Left lobe of liver (tissue), 2 donors: Measurements from ENCODE around the gene USF2. TPM values are rescaled to one million over a fixed set of nuclear protein-coding genes. Genes with fewer than 3 reads are reported as not detected.

Experiments used
- ATAC-seq: fragments of 200-7000 bp; cut with Tn5 transposase; one replicate; pipeline ENCODE4 v1.9.1; 2020; ENCODE audit warnings: mild to moderate bottlenecking, moderate library complexity
- DNase-seq: peaks from one replicate; pipeline ENCODE4 v3.0.0-alpha.2; 2020; ENCODE audit warnings: low spot score
- total RNA-seq: library from RNA; stranded (reverse); gene quantifications from one replicate; pipeline ENCODE4 v1.2.1, GENCODE V29; 2021
- donor health status: DM: no; HTN: no; CAD: no; lungs with moderate emphysema.
- donor health status: DM: no; HTN: yes; CAD: no.

USF2 gene
- total RNA-seq, 1 donor from 2014 or later = 91.7 TPM

DNA sequence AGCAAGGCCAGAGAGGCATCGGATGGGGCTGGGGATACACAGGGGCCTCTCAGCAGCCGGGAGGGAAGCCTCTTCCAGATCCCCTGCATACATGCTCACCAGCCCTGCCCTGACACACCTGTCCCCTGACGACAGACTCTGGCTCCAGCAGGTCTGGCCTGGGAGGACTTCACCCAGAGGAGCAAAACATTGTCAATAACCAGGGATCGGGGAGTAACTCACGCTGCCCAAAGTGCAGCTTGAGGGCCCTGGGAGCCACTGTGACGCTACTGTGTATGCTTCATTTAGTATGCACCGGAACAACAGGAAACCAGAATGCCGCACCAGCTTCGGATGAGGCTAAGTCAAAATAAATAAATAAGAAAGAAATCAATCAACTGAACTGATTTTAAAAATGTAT lies 47.8 kb downstream of the USF2 start:
- DNase-seq = no peak
- ATAC-seq = peak; percentile 62

DNA sequence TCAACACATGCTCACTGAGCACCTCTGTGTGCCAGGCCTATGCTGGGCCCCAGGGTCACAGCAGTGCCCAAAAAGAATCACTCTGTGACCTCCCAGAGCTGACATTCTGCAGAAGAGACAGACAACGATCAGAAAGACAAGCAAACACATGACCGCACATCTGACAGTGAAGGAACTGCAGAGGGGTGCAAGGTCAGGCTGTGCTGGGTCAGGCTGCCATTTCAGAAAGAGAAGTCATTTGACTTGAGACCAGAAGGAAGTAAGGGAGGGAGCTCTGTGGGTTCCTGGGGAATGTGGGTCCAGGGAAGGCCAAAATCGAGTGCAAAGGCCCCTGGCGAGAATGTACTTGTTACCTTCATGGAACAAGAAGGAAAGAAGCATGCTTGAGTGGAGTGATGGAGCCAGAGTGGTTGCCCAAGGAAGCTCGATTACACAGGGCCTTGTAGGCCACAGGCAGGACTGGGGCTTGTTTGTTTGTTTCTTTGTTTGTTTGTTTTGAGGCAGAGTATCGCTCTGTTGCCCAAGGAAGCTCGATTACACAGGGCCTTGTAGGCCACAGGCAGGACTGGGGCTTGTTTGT lies 48.8 kb downstream of the USF2 start:
- ATAC-seq = peak; percentile 20
- no peak for DNase-seq

DNA sequence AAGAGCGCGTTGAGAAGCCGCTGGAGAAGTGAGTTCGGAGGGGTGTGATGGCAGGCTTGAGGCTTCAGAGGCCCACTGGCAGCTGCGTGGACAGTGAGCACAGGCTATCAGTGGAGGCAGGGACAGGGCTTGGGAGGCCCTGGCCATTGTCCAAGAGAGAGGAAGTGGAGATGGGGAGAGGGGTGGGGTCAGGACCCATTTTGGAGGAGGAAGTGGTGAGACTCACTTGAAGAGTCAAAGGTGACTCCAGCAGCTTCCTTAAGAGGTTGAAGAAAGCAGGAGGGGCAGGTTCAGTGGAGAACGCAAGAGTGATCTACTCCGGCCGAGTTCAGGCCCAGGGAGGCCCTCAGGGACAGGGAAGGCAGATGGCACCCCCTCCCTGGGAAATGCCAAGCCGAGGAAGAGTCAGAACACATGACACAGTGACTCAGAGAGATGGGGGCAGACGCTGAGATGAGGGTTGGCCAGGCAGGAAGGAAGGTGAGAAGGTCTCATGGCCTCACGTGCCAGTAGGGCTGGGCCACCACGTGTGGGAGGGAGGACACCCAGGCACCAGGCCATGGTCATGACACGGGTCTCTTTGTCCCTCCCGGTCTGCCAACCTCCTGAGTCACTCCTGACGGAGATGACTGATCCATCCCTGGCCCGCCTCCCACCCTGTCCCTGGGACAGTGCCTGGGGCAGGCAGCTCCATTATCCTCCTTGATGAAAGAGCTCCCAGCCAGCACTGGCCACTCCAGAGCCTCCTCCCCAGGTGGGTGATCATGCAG lies 50.1 kb downstream of the USF2 start:
- DNase-seq (peak; percentile 61), ATAC-seq (peak; percentile 62)

DNA sequence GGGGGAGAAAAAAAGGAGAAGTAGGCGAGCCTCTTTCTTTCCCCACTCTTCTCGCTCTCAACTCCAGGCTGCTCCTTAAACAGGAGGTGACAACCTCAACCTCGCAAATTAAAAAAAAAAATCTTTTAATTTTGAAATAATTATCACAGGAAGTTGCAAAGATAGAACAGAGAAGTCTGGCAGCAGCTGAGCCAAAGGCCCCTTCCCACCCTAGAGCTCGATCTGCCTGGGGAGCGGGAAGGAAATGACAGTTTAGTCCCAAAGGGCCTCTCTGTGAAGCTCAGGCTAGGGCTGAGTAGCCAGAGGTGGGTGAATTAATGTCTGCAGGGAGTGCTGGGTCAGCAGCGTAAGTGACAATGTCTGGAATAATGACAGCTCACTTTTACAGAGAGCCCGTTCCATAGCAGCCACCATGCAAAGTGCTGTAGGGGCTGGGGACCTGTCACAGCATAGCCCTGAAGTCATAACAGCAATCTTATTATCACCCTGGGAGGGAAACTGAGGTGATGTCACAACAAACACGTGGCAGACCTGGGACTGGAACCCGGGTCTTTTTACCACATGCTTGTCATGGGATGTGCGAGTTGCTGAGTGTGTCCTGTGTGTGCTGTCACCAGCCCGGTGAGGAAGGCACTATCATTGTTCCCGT lies 51.4 kb downstream of the USF2 start:
- no peak for DNase-seq
- ATAC-seq = peak; percentile 45

DNA sequence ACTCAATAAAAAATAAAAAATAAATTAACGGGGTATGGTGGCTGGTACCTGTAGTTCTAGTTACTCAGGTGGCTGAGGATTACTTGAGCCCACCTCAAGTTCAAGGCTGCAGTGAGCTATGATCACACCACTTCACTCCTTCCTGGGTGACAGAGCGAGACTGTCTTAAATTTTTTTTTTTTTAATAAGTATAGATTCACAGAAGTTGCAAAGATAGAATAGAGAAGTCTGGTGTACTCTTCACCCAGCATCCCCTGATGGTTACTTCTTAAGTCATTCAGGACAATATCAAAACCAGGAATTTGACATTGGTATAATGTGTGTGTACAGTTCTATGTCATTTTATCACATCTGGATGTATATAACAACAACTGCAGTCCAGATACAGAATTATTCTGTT lies 52.5 kb downstream of the USF2 start:
- DNase-seq = no peak
- ATAC-seq = no peak

DNA sequence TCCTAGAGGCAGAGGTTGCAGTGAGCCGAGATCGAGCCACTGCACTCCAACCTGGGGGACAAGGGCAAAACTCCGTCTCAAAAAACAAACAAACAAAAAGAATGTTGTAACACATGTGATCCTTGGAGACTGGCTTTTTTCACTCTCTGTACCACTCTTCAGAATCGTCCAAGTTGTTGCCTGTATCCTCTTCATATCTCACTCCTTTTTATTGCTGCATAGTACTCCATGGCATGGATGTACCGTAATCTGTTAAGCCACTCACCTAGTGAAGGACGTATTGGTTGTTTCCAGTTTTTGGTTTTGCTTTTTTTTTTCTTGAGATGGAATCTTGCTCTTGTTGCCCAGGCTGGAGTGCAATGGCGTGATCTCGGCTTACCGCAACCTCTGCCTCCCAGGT lies 53.3 kb downstream of the USF2 start:
- no peak for DNase-seq
- no peak for ATAC-seq

DNA sequence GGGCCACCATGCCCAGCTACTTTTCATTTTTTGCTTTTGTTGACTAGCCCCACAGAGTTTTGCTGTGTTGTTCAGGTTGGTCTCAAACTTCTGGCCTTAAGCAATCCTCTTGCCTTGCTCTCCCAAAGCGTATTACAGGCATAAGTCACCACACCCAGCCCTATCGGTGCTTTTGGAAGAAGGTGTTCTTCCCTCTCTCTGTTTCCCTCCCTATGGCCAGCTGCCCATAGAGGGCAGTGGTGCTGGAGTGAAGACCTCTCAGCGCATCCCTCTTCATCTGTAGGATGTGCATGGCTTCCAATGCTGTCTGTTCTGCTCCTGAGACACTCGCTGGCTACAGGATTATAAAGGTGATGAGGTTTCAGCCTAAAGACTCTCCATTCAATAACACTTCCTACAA lies 58.9 kb downstream of the USF2 start:
- DNase-seq = no peak
- no peak for ATAC-seq

DNA sequence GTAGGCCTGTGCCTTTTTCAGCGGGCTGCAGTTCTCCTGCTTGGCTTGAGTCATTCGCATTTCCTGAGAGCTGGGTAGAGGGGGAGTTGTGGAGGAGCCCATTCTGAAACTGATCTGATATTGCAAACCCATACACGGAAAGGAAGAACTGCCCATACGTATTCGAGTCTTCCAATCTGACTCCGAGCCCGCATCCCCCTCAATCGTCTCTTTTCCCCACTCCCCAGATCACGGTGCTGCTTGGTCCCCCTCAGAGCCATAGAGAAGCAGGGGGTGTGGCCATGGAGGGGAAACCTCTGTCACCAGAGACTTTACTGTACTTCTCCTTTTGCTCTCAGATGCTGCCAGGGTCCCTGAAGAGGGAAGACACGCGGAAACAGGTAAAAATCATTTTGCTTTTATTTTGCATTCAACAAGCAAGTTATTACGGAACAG lies 60.1 kb downstream of the USF2 start, which contains the start of gene CD22:
CD22 (plus strand) TSS at position 337 of the 435 bp plus-strand sequence. CDS start 2,854 bp downstream, outside the sequence.
- DNase-seq (no peak), ATAC-seq (no peak)

DNA sequence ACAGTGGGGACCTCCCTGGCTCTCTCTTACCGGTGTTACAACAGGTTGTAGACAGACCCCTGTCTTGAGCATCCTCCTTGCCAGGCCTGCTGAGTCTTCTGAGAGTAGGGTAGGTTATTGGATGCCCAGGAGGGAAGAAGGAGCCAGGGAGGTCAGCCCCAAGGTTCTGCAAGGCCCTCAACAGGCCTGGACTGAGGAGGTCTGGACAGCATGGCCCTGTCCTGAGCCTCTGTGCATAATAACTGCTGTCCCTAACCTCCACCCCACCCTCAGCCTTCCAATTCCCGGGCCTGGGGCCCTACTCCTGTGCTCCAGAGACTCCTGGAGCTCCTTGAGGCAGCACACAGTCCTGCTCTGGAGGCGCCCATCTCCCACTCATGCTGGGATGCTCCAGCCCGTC lies 60.6 kb downstream of the USF2 start:
- DNase-seq (no peak), ATAC-seq (no peak)

Other genes with a start within 250 kb of the USF2 start
- gene SCN1B, start 238.5 kb upstream of the USF2 start, total RNA-seq = 4.5 TPM
- gene HPN, start 227.2 kb upstream of the USF2 start, total RNA-seq = 564 TPM
- gene FXYD3, start 153.1 kb upstream of the USF2 start, total RNA-seq = 1.4 TPM
- 1.9 TPM for gene LGI4, start 133.9 kb upstream of the USF2 start, total RNA-seq
- 280 TPM for gene FXYD1, start 130.1 kb upstream of the USF2 start, total RNA-seq
- 0.60 TPM for gene FXYD7, start 125.7 kb upstream of the USF2 start, total RNA-seq
- gene FXYD5, start 114.2 kb upstream of the USF2 start, total RNA-seq = 7.6 TPM
- gene FAM187B, start 40.2 kb upstream of the USF2 start, total RNA-seq = not detected
- 103 TPM for gene LSR, start 20.0 kb upstream of the USF2 start, total RNA-seq
- 37.2 TPM for gene HAMP, start 13.6 kb downstream of the USF2 start, total RNA-seq
- gene MAG, start 23.2 kb downstream of the USF2 start, total RNA-seq = 0.81 TPM
- gene CD22, start 60.2 kb downstream of the USF2 start, total RNA-seq = 1.2 TPM
- gene FFAR1, start 78.9 kb downstream of the USF2 start, total RNA-seq = not detected
- not detected for gene FFAR3, start 89.5 kb downstream of the USF2 start, total RNA-seq
- not detected for gene GPR42, start 102.1 kb downstream of the USF2 start, total RNA-seq
- gene FFAR2, start 179.3 kb downstream of the USF2 start, total RNA-seq = not detected
- not detected for gene KRTDAP, start 221.5 kb downstream of the USF2 start, total RNA-seq
- 2.0 TPM for gene DMKN, start 244.7 kb downstream of the USF2 start, total RNA-seq